ENCODE data around the gene KLHDC7A.

DNA sequence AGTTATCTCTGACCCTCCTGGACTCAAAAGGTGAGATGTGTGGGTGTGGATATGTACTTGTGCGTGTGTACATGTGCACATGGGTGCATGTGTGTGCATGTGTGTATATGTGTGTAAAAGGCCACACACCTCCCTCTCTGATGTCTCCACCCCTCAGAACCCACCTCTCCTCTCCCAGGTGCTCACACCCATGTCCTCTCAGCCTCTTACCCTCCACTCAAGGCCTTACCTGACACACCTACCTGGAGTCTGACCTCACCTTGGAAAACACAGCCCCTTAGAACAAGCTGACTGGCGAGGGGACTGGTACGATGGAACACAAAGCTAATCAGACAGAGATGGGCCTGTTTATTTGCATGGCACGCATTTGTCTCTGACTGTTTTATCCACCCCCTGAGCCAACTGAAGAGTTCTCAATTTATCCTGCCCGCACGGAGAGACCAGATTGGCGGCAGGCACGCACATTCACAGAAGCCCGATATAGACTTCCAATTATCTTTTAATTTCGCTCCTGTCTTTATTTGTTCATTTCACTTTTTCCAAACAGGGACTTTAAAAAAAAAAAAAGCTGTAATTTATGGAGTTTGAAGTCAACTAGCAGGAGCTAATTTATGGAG lies 6.1 kb upstream of the KLHDC7A start:
- TF ChIP-seq, protein P1, sequence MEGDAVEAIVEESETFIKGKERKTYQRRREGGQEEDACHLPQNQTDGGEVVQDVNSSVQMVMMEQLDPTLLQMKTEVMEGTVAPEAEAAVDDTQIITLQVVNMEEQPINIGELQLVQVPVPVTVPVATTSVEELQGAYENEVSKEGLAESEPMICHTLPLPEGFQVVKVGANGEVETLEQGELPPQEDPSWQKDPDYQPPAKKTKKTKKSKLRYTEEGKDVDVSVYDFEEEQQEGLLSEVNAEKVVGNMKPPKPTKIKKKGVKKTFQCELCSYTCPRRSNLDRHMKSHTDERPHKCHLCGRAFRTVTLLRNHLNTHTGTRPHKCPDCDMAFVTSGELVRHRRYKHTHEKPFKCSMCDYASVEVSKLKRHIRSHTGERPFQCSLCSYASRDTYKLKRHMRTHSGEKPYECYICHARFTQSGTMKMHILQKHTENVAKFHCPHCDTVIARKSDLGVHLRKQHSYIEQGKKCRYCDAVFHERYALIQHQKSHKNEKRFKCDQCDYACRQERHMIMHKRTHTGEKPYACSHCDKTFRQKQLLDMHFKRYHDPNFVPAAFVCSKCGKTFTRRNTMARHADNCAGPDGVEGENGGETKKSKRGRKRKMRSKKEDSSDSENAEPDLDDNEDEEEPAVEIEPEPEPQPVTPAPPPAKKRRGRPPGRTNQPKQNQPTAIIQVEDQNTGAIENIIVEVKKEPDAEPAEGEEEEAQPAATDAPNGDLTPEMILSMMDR (IDR thresholded peaks at IDR 0.05), result no peak
- TF ChIP-seq POLR2A (IDR thresholded peaks at IDR 0.05), result no peak

Measured in right lobe of liver (tissue), 4 donors.